CD8-positive, alpha-beta memory T cell (primary cell): ENCODE measurements around the gene CUX1. TPM values are rescaled to one million over a fixed set of nuclear protein-coding genes. Genes with fewer than 3 reads are reported as not detected.
"Not testable (repeated sequence)": the region's sequence is repeated elsewhere in the genome, so short reads cannot be mapped to it uniquely, and the experiment has no call there.

Experiments used
- CTCF ChIA-PET: fragments of 350-600 bp; sonication (Branson Sonifier 250); formaldehyde crosslinking; loops from one replicate; lab custom pipeline; 2021; ENCODE audit warnings: antibody characterized with exemption; lab: Charles Lee
- POLR2A ChIA-PET: fragments of 350-600 bp; sonication (Branson Sonifier 250); formaldehyde crosslinking; loops from one replicate; lab custom pipeline; 2021; ENCODE audit warnings: antibody characterized with exemption; lab: Charles Lee
- DNase-seq, 5 donors: peaks; one replicate each; pipeline versions ENCODE4 v3.0.0 to v3.0.0-alpha.2; 2020 to 2022; ENCODE audit warnings: mixed read lengths in 1 of 5
- H3K27ac ChIP-seq: one replicate; pipeline ENCODE4 v1.7.0; 2013; ENCODE audit warnings: low read depth, mild to moderate bottlenecking, low read length, moderate library complexity
- H3K27me3 ChIP-seq: 2 replicates; pipeline ENCODE4 v1.7.0; 2013; ENCODE audit warnings: low read length, mild to moderate bottlenecking; ENCODE audit not compliant: insufficient read depth, poor library complexity, severe bottlenecking
- H3K36me3 ChIP-seq: 2 replicates; pipeline ENCODE4 v1.7.0; 2013; ENCODE audit warnings: mild to moderate bottlenecking, low read length, moderate library complexity; ENCODE audit not compliant: insufficient read depth
- H3K4me1 ChIP-seq: 2 replicates; pipeline ENCODE4 v1.7.0; 2013; ENCODE audit warnings: mild to moderate bottlenecking, low read length, moderate library complexity; ENCODE audit not compliant: insufficient read depth
- H3K4me3 ChIP-seq: 2 replicates; pipeline ENCODE4 v1.7.0; 2013; ENCODE audit warnings: mild to moderate bottlenecking, low read length
- H3K9me3 ChIP-seq: 2 replicates; pipeline ENCODE4 v1.7.0; 2013; ENCODE audit warnings: mild to moderate bottlenecking, low read length
- H3K27ac Mint-ChIP-seq, 8 donors: one replicate each; pipeline ENCODE4 v1.8.0; 2020 to 2021; ENCODE audit warnings: mixed read lengths in 8 of 8, mild to moderate bottlenecking in 6 of 8, inconsistent platforms in 3 of 8, moderate library complexity in 3 of 8
- H3K27me3 Mint-ChIP-seq, 2 donors: one replicate each; pipeline ENCODE4 v1.8.0; 2020 to 2021; ENCODE audit warnings: mixed read lengths in 2 of 2, mild to moderate bottlenecking in 1 of 2, moderate library complexity in 1 of 2
- H3K36me3 Mint-ChIP-seq, 3 donors: one replicate each; pipeline ENCODE4 v1.8.0; 2020 to 2021; ENCODE audit warnings: mixed read lengths in 3 of 3, inconsistent platforms in 1 of 3, mild to moderate bottlenecking in 1 of 3
- H3K4me1 Mint-ChIP-seq, 3 donors: one replicate each; pipeline ENCODE4 v1.8.0; 2020 to 2021; ENCODE audit warnings: mixed read lengths in 3 of 3, inconsistent platforms in 1 of 3, mild to moderate bottlenecking in 1 of 3
- H3K4me3 Mint-ChIP-seq, 7 donors: one replicate each; pipeline ENCODE4 v1.8.0; 2020 to 2021; ENCODE audit warnings: mixed read lengths in 7 of 7, mild to moderate bottlenecking in 6 of 7, moderate library complexity in 4 of 7, inconsistent platforms in 2 of 7
- H3K9me3 Mint-ChIP-seq, 5 donors: one replicate each; pipeline ENCODE4 v1.8.0; 2020 to 2022; ENCODE audit warnings: mixed read lengths in 5 of 5, mild to moderate bottlenecking in 3 of 5, moderate library complexity in 2 of 5, inconsistent platforms in 1 of 5
- polyA plus RNA-seq: library from polyadenylated mRNA; unstranded; fragments of 300-500 nt; fragmentation: Illumina TruSeq; gene quantifications from one replicate; pipeline ENCODE4 v1.2.3, GENCODE V29; 2021
- total RNA-seq, 2 experiments: library from RNA; stranded (reverse); gene quantifications; one replicate each; pipeline ENCODE4 v1.2.3, GENCODE V29; 2021

CUX1 gene
- total and polyA plus RNA-seq, 3 experiments from 2014 or later = 23.2 to 26.4 (median 23.6) TPM

- Histone ChIP-seq H3K9me3 (no peaks in the 10 kb centered on the region), H3K4me3 (no peak overlapping the region), H3K4me1 (no peaks in the 10 kb centered on the region), H3K36me3 (no peaks in the 10 kb centered on the region), H3K27ac (no peak overlapping the region), H3K27me3 (no peaks in the 10 kb centered on the region)
- Mint-ChIP-seq H3K9me3 (no peaks in the 10 kb centered on the region), H3K4me3 (no peak overlapping the region), H3K36me3 (peaks cover 4 to 32% (median 10%) of the 10 kb centered on the region in 3 donors), H3K4me1 (no peaks in the 10 kb centered on the region), H3K27ac (no peak overlapping the region), H3K27me3 (no peaks in the 10 kb centered on the region)
- no peak for DNase-seq
- POLR2A ChIA-PET = no interaction called here
- CTCF ChIA-PET = no interaction called here
These were observed 312.4 kb downstream of the CUX1 start for GRCh38 chr7:102129636-102130370.

GRCh38 chr7:102132209-102132752, 314.9 kb downstream of the CUX1 start:
- H3K27me3 Mint-ChIP-seq = no peaks in the 10 kb centered on the region
- CTCF ChIA-PET = no interaction called here

GRCh38 chr7:102138676-102139075, 321.2 kb downstream of the CUX1 start:
- H3K27me3 Mint-ChIP-seq = no peaks in the 10 kb centered on the region
- CTCF ChIA-PET = interaction anchor here (1.2 kb wide), 1 partner anchor 13 kb away, joined by 3 read pairs; no protein-coding TSS in a partner anchor
- H3K9me3 ChIP-seq = no peaks in the 10 kb centered on the region

More at GRCh38 chr7:102132209-102132752, 314.9 kb downstream of the CUX1 start:
- DNase-seq = no peak
- H3K9me3 Mint-ChIP-seq = no peaks in the 10 kb centered on the region
- H3K27ac Mint-ChIP-seq = no peak overlapping the region
- Histone ChIP-seq H3K27ac (no peak overlapping the region), H3K4me1 (no peaks in the 10 kb centered on the region), H3K36me3 (no peaks in the 10 kb centered on the region), H3K4me3 (no peak overlapping the region), H3K9me3 (no peaks in the 10 kb centered on the region), H3K27me3 (no peaks in the 10 kb centered on the region)
- no peaks in the 10 kb centered on the region for H3K4me1 Mint-ChIP-seq
- POLR2A ChIA-PET = no interaction called here
- peaks cover 4 to 25% (median 15%) of the 10 kb centered on the region in 3 donors for H3K36me3 Mint-ChIP-seq
- no peak overlapping the region for H3K4me3 Mint-ChIP-seq

GRCh38 chr7:102140952-102141370, 323.5 kb downstream of the CUX1 start:
- DNase-seq = peak in 1 of 5 donors; percentile 3
- no peak overlapping the region for H3K27ac ChIP-seq
- H3K4me3 Mint-ChIP-seq = peak overlapping the region in 5 of 7 donors; percentile 24 to 59 (median 48)
- H3K9me3 ChIP-seq = no peaks in the 10 kb centered on the region
- peaks cover 6 to 23% (median 11%) of the 10 kb centered on the region in 3 donors for H3K36me3 Mint-ChIP-seq
- H3K4me1 Mint-ChIP-seq = peaks cover 8 to 12% (median 8%) of the 10 kb centered on the region in 3 donors
- H3K27me3 ChIP-seq = no peaks in the 10 kb centered on the region
- H3K27me3 Mint-ChIP-seq = no peaks in the 10 kb centered on the region
- no peaks in the 10 kb centered on the region for H3K36me3 ChIP-seq
- H3K9me3 Mint-ChIP-seq = no peaks in the 10 kb centered on the region
- no peak overlapping the region for H3K4me3 ChIP-seq
- ChIA-PET CTCF (no interaction called here), POLR2A (no interaction called here)
- peak overlapping the region in 3 of 8 donors; percentile 14 to 53 (median 19) for H3K27ac Mint-ChIP-seq
- H3K4me1 ChIP-seq = no peaks in the 10 kb centered on the region

More at GRCh38 chr7:102138676-102139075, 321.2 kb downstream of the CUX1 start:
- POLR2A ChIA-PET = no interaction called here
- H3K4me1 ChIP-seq = no peaks in the 10 kb centered on the region
- Mint-ChIP-seq H3K4me3 (no peak overlapping the region), H3K4me1 (peaks cover 8 to 12% (median 8%) of the 10 kb centered on the region in 3 donors), H3K9me3 (no peaks in the 10 kb centered on the region), H3K36me3 (peaks cover 6 to 20% (median 9%) of the 10 kb centered on the region in 3 donors), H3K27ac (no peak overlapping the region)
- no peaks in the 10 kb centered on the region for H3K27me3 ChIP-seq
- H3K27ac ChIP-seq = no peak overlapping the region
- DNase-seq = no peak
- no peak overlapping the region for H3K4me3 ChIP-seq
- no peaks in the 10 kb centered on the region for H3K36me3 ChIP-seq

GRCh38 chr7:102142433-102142832, 325.0 kb downstream of the CUX1 start:
- DNase-seq, CTCF ChIA-PET, H3K9me3 ChIP-seq, H3K27me3 ChIP-seq, H3K27me3 Mint-ChIP-seq, H3K27ac ChIP-seq, H3K4me1 ChIP-seq, H3K4me3 Mint-ChIP-seq, H3K9me3 Mint-ChIP-seq, POLR2A ChIA-PET, H3K36me3 ChIP-seq, H3K4me3 ChIP-seq: not testable (repeated sequence)
- H3K36me3 Mint-ChIP-seq = peaks cover 6 to 26% (median 8%) of the 10 kb centered on the region in 3 donors
- H3K4me1 Mint-ChIP-seq = peaks cover 8 to 12% (median 8%) of the 10 kb centered on the region in 3 donors
- H3K27ac Mint-ChIP-seq = peak overlapping the region in 1 of 8 donors; percentile 54

GRCh38 chr7:102146122-102146521, 328.7 kb downstream of the CUX1 start:
- H3K4me3 Mint-ChIP-seq = no peak overlapping the region
- H3K9me3 ChIP-seq = no peaks in the 10 kb centered on the region
- POLR2A ChIA-PET = no interaction called here
- H3K27ac ChIP-seq = no peak overlapping the region
- CTCF ChIA-PET = no interaction called here
- peaks cover 2 to 20% (median 8%) of the 10 kb centered on the region in 3 donors for H3K36me3 Mint-ChIP-seq
- no peak overlapping the region for H3K4me3 ChIP-seq
- H3K4me1 ChIP-seq = no peaks in the 10 kb centered on the region
- no peaks in the 10 kb centered on the region for H3K36me3 ChIP-seq
- no peaks in the 10 kb centered on the region for H3K9me3 Mint-ChIP-seq
- no peak for DNase-seq
- H3K27me3 Mint-ChIP-seq = no peaks in the 10 kb centered on the region
- H3K27ac Mint-ChIP-seq = no peak overlapping the region
- H3K27me3 ChIP-seq = no peaks in the 10 kb centered on the region
- peaks cover 2 to 3% (median 3%) of the 10 kb centered on the region in 3 donors for H3K4me1 Mint-ChIP-seq

- no peak for DNase-seq
- Mint-ChIP-seq H3K36me3 (peaks cover 0 to 20% (median 6%) of the 10 kb centered on the region in 3 donors), H3K27me3 (no peaks in the 10 kb centered on the region), H3K4me1 (no peaks in the 10 kb centered on the region), H3K4me3 (no peak overlapping the region), H3K27ac (no peak overlapping the region), H3K9me3 (no peaks in the 10 kb centered on the region)
- H3K9me3 ChIP-seq = no peaks in the 10 kb centered on the region
- H3K36me3 ChIP-seq = no peaks in the 10 kb centered on the region
- H3K27ac ChIP-seq = no peak overlapping the region
- ChIA-PET POLR2A (no interaction called here), CTCF (no interaction called here)
- no peaks in the 10 kb centered on the region for H3K27me3 ChIP-seq
- H3K4me3 ChIP-seq = no peak overlapping the region
- no peaks in the 10 kb centered on the region for H3K4me1 ChIP-seq
These were observed 329.6 kb downstream of the CUX1 start for GRCh38 chr7:102147008-102147407.

- no peak overlapping the region for H3K4me3 Mint-ChIP-seq
- H3K27ac ChIP-seq = no peak overlapping the region
- no peak for DNase-seq
- no peaks in the 10 kb centered on the region for H3K9me3 Mint-ChIP-seq
- peaks cover 0 to 21% (median 8%) of the 10 kb centered on the region in 3 donors for H3K36me3 Mint-ChIP-seq
- H3K27ac Mint-ChIP-seq = no peak overlapping the region
- H3K27me3 Mint-ChIP-seq = no peaks in the 10 kb centered on the region
- ChIA-PET POLR2A (no interaction called here), CTCF (no interaction called here)
- no peak overlapping the region for H3K4me3 ChIP-seq
- H3K4me1 ChIP-seq = no peaks in the 10 kb centered on the region
- no peaks in the 10 kb centered on the region for H3K9me3 ChIP-seq
- H3K36me3 ChIP-seq = no peaks in the 10 kb centered on the region
- H3K4me1 Mint-ChIP-seq = no peaks in the 10 kb centered on the region
- no peaks in the 10 kb centered on the region for H3K27me3 ChIP-seq
These were observed 331.4 kb downstream of the CUX1 start for GRCh38 chr7:102148799-102149198.
